ENCODE results near the gene GSTO2.
A peak's percentile ranks its signal among the peaks of the same experiment; 100 is the strongest.

Gene GSTO2

DNA sequence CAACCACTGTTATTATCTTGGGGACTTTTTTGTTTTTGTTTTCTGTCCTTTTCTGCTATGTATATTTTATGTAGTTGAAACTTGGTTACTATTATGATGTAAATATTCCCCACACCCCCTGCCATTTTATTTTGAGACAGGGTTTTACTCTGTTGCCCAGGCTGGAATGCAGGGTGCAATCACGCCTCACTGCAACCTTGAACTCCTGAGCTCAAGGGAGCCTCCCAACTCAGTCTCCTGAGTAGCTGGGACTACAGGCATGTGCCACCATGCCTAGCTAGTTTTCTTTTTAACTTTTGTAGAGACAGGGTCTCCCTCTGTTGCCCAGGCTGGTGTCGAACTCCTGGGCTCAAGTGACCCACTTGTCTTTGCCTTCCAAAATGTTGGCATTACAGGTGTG is 18.0 kb downstream of the GSTO2 start:
- DNase-seq: no peak

DNA sequence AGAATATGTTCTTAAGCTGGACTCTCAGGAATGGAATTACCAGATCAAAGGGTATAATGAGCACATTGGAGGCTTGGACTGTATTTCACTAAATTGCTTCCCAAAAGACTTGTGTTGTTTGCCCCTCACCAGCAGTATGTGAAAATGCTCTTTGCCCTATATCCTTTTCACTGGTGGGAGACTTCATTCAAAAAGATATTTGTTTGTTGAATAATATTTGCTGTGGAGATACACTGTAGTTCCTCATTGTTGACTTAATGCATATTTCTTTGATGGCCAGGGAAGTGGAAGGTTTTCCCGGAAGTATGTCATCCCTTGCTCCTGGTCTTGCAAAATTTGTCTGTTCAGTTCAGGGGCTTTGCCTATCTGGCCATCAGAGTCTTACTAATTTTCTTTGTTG is 19.4 kb downstream of the GSTO2 start:
- no peak for DNase-seq

DNA sequence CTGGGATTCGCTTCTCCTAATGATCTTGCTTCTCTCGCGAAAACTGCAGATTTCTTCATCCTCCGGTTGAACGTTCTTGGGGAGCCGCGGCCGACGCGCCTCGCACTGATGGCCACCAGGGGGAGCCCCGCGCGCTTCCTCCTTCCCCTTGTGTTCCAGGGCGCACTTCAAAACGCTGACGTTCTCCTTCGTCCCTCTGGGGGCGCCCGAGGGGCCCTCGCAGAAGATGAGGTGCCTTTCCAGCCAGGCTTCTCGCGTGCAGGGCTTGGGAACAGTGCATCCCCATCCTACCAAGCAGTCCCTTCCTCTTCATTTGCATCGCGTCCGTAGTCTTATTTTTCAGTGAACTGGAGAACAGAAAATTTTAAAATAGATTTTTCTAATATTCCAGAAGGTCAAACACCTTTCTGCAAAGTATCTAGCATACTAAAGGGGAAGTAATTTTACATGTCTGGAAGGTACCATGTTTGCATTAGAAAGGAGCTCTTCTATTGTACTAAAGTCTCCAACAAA is 22.5 kb downstream of the GSTO2 start:
- peak; percentile 94 for DNase-seq

DNA sequence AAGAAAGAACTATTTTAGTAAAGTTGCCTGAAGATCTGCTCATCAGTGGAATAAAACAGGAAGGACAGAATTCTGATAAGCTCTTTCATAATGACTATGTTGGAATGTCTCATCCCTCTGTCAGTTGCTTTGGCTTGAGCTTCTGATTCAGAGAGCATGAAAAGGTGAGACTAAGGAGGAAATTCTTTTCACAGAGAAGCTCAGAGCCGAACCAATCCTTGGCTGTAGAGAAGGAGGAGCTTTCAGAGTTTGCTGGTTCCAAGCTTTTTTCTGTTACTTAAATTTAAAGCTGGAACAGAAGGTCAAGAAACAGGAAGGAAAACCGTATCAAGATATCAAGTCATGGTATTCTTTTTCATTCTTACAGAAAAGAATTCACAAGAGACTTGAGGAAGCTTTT is 24.0 kb downstream of the GSTO2 start:
- DNase-seq: no peak

DNA sequence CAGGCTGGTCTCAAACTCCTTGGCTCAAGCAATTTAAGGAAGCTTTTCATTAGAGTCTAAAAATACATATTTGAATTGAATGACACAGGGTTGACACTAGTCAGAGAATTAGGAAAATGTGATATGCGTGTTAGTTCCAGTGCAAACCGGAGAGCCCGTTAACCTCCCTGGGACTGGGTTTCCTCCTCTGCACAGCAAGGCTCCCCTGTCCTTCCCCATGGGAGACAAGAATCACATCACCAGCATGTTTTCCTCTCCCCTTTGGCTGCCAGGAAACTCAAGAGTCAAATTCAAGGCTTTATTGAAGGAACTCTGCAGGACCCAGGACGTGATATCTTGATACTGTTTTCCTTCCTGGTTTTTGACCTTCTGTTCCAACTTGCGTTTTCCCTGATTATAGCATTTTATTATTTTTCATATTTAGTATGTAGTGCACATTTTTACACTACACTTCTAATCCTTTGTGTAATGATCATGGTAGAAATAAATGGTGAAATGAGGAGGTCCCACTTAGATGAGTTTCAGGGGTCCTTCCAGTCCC is 24.9 kb downstream of the GSTO2 start:
- no peak for DNase-seq

DNA sequence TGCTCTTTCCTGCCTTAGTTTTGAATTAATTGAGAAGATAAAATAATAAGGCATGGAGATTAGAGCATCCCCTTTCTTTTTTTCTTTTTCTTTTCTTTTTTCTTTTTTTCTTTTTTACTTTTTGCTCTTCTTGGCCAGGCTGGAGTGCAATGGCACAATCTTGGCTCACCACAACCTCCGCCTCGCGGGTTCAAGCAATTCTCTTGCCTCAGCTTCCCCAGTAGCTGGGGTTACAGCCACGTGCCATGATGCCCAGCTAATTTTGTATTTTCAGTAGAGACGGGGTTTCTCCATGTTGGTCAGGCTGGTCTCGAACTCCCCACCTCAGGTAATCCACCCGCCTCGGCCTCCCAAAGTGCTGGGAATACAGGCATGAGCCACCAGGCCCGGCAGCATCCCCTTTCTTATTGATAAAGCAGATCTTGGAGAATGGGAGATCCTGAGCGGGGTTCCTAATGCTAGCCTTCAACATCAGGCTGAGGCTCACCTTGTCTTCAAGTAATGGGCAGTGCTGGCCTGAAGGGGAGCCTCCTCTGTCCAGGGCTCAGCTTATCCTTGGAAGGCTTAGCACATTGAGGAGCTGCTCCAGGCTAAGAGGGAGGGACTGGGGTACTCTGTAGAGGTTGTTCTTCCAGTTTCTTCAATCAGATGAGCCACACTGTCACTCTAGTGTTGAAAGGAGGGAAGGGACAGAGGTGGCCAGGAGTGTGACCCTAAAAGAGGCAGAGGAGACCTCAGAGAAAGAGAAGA is 27.9 kb downstream of the GSTO2 start:
- DNase-seq: no peak

DNA sequence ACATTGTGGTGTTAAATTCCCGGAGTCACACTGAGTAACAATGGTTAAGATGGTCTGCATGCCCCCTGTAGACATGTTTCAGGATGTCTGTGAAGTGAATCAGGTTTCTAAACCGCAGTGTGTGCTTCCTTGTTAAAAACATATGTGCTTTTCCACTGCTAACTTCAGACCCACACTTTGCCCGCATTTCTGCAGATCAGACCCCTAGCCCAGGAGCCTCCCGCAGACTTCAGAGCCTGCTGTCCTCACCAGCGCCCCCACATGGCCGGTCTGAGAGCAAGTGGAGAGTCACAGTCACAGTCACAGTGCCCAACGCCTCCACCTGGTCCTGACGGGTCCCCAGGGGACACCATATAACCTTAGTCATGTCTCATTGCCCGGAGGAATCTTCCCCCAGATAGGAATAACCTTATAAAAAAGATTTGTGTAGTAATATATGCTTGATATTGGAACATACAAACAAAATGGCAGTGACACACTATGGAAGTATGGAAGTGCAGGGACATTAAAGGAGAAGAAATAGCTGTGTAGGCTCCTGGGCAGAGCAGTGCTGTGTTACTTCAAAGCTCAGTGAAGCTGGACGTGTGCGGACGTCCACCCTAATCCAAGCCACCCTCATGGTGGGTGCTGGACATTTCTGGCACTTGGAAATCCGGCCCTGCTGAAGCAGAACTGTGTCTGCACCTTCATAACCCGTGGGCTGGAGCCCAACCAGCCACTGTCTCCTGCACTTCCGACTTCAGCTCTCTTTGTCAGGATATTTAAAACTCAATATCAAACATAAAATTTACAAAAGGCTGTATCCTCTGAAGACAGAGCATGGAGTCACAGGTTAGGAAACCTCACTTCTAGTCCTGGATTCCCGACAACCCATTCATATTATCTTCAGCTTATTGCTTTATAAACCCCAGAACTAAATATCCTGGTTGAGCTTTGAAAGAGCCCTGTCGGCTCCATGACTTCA is 29.0 kb downstream of the GSTO2 start:
- DNase-seq: no peak

DNA sequence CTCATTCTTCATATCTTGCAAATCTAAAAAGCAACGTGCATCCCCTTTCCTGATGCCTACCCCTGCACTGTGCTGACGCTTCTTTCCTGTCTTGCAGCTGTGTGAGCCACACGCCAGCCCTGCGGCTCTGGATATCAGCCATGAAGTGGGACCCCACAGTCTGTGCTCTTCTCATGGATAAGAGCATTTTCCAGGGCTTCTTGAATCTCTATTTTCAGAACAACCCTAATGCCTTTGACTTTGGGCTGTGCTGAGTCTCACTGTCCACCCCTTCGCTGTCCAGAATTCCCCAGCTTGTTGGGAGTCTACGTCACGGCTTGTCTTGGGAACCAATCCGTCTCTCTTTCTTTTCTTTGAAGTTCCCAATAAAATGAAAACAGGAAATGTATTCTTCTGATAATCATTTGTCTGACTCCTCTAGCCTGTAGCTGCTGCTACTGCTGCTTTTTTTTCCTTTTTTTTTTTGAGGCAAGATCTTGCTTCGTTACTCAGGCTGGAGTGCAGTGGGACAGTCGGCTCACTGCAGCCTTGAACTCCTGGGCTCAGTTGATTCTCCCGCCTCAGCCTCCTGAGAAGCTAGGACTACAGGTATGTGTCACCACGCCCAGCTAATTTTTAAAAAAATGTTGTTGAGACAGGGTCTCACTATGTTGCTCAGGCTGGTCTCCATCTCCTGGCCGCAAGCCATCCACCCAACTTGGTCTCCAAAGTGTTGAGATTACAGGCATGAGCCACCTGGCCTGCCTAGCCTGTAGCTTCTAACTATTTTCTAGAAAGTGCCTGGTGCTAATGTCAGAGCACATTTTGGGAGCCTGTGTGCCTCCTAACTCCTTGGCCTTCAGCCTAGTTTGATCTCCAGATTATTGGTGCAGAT is 30.3 kb downstream of the GSTO2 start:
- DNase-seq: no peak

DNA sequence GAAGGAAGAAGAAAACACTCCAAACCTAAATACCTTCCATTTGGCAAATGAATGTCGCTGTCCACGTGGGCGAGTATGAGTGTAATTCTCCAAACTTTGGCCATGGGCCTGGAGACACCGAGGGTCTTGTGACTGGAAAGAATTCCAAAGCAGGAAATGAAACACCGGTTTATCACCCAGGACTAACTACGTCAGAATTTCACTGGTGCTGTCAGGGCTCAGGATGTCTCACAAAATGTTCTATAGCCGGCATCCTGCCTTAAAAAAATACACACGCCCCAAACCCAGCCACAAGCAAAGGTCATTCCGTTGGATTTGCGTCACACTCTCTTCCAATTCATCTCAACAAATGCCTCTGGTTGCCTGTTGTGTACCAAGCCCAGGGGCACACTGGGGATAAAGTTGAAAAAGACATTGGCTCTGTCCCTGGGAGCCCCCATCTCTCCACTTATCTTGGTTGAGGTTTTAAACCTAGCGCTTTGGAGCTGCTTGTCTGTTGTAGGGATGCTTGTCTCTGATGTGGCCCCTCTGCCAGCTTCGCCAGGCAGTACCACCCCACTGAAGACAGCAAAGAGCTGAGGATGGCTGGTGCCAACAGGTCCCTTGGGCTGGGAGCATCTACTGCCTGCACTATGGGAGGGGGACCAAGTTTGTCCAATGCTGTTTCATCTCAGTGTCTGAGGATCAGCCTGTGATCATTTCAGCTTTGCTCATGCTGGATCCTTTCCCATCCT is 31.2 kb downstream of the GSTO2 start:
- DNase-seq: no peak

GRCh38 chr10:104300736-104301292 is 31.8 kb downstream of the GSTO2 start:
- peak; percentile 94 for DNase-seq

GRCh38 chr10:104301907-104302690 is 33.1 kb downstream of the GSTO2 start:
- no peak for DNase-seq

GRCh38 chr10:104303594-104304355 is 34.8 kb downstream of the GSTO2 start:
- DNase-seq: no peak

- no peak for DNase-seq
Observed at GRCh38 chr10:104304356-104304745, 35.4 kb downstream of the GSTO2 start.

DNA sequence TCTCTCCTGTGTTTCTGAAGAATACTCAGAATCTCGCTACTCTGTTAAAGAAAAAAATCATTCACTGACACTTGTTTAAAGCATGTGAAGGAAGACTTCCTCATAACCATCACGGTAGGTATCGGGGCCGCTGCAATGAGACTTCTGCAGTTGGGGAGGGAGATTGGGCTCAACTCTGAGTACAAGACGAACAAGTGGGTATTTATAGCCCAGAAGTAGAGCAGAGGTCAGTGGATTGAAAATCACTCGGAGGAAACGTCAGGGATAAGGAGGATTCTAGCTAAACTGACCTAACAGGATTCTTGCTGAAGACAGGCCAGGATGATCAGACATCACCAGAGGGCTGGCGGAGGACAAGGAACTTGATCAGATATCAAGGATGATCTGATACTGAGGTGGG is 35.9 kb downstream of the GSTO2 start:
- DNase-seq: no peak

- no peak for DNase-seq
Observed at GRCh38 chr10:104306897-104307296, 37.9 kb downstream of the GSTO2 start.

GRCh38 chr10:104307576-104308438 is 38.8 kb downstream of the GSTO2 start:
- DNase-seq: no peak

- no peak for DNase-seq
Observed at GRCh38 chr10:104308439-104308903, 39.5 kb downstream of the GSTO2 start.
